GM19438 (cell line): ENCODE results near the gene TMEM80.
"Not testable (repeated sequence)": the region's sequence is repeated elsewhere in the genome, so short reads cannot be mapped to it uniquely, and the experiment has no call there.

Experiments
- ATAC-seq: cut with Tn5 transposase; IDR thresholded peaks from one replicate; pipeline ENCODE4 v1.9.1; 2021; ENCODE audit warnings: low read depth; ENCODE audit not compliant: unreplicated experiment

Gene TMEM80

DNA sequence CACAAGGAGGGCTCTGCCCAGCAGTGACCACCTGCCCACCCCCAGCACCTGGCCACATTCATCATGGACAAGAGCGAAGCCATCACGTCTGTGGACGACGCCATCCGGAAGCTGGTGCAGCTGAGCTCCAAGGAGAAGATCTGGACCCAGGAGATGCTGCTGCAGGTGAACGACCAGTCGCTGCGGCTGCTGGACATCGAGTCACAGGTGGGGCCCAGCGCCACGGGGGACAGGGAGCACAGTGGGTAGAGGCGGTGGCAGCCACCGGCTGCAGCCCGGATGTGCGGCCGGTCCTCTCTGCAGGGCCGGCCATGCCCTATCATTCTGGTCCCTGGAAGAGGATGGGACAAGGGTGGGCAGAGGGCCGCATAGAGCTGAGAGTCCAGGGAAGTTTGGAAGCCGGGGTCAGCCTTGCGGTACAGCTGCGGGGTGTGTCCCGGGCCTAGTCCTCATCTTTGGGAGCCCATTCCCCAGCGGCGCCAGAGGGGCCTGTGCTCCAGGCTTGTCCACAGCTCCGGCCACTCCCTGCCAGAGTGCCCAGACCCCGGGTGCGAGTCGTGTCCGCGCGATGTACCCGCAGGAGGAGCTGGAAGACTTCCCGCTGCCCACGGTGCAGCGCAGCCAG is 24.5 kb downstream of the TMEM80 start:
- no peak for ATAC-seq

DNA sequence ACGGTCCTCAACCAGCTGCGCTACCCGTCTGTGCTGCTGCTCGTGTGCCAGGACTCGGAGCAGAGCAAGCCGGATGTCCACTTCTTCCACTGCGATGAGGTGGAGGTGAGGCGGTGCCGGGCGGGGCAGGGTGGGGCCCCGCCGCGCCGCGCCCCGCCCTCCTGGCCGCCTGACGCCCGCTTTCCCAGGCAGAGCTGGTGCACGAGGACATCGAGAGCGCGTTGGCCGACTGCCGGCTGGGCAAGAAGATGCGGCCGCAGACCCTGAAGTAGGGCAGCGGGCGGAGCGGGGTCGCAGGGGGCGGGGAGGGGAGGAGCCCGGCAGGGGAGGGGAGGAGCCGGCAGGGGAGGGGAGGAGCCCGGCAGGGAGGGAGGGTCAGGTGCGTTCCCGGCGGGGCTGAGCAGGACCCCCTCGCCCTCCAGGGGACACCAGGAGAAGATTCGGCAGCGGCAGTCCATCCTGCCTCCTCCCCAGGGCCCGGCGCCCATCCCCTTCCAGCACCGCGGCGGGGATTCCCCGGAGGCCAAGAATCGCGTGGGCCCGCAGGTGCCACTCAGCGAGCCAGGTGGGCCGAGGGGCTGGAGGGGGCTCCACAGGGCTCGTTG is 25.1 kb downstream of the TMEM80 start:
- ATAC-seq = no peak

DNA sequence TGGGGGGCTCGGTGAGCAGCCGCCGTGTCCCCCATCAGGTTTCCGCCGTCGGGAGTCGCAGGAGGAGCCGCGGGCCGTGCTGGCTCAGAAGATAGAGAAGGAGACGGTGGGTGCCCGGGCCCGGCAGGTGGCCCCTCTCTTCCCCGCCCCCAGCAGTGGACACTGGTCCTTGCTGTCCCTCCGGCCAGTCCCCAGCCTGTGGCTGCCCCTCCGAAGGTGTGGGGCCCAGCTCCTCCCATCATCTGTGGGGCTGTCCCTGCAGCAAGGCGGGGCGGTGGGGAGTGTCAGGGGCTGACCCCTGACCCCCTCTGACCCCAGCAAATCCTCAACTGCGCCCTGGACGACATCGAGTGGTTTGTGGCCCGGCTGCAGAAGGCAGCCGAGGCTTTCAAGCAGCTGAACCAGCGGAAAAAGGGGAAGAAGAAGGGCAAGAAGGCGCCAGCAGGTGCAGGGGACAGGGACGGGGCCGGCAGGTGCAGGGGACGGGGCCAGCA is 25.7 kb downstream of the TMEM80 start:
- no peak for ATAC-seq

DNA sequence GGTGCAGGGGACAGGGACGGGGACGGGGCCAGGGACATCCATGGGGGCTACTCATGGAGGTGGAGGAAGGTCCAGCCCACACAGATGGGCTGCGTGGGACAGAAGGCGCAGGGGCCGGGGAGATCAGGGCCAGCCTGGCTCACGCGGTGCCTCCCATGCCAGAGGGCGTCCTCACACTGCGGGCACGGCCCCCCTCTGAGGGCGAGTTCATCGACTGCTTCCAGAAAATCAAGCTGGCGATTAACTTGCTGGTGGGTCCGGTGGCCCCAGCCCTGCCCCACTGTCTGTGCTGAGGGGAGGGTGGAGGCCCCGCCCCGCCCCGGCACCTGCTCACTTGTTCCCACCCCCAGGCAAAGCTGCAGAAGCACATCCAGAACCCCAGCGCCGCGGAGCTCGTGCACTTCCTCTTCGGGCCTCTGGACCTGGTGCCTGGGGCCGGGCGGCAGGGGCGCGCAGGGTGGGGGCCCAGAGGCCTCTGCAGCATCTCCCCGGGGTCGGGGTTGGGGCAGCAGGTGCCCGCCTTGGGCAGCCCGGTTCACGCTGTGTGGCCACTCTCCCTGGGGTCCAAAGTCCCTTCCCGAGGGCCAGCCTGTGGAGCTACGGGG is 26.2 kb downstream of the TMEM80 start:
- no peak for ATAC-seq

DNA sequence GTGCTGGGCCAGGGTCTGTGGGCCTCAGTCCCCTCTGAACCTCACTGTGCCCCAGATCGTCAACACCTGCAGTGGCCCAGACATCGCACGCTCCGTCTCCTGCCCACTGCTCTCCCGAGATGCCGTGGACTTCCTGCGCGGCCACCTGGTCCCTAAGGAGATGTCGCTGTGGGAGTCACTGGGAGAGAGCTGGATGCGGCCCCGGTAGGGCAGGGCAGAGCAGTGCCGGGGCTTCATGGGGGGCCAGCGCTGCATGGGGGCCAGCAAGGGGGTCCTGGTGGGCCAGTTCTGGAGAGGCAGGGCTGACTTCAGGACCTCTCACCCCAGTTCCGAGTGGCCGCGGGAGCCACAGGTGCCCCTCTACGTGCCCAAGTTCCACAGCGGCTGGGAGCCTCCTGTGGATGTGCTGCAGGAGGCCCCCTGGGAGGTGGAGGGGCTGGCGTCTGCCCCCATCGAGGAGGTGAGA is 26.8 kb downstream of the TMEM80 start:
- no peak for ATAC-seq

DNA sequence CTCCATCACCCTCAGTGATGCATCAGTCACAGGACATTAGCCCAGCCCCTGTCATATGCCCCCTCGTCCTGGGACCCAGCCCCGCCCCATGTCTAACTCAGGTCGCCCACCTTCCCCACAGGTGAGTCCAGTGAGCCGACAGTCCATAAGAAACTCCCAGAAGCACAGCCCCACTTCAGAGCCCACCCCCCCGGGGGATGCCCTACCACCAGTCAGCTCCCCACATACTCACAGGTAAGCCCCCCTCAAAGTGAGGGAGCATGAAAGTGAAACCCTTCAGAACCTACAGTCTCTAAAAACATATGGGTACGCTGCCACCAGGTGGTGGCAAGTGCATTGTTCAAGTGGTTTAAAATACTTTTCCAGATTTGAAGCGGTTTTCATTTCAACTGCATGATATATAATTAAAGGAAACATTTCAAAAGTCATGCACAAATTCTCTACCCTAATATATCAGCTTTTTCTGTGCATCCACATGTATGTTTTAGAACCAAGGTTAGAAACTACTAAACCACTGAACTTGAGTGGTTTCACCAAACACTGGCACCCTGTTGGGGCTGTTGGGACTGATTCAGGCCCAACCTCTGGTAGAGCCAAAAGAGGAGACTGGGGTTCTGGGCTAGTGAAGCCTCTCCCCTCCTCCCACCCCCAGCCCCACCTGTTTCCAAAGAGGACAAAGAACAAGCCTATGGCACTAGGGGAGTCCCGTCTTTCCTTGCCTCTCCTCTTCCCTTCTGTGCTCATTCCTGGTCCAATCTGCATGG is 27.7 kb downstream of the TMEM80 start:
- ATAC-seq = no peak

DNA sequence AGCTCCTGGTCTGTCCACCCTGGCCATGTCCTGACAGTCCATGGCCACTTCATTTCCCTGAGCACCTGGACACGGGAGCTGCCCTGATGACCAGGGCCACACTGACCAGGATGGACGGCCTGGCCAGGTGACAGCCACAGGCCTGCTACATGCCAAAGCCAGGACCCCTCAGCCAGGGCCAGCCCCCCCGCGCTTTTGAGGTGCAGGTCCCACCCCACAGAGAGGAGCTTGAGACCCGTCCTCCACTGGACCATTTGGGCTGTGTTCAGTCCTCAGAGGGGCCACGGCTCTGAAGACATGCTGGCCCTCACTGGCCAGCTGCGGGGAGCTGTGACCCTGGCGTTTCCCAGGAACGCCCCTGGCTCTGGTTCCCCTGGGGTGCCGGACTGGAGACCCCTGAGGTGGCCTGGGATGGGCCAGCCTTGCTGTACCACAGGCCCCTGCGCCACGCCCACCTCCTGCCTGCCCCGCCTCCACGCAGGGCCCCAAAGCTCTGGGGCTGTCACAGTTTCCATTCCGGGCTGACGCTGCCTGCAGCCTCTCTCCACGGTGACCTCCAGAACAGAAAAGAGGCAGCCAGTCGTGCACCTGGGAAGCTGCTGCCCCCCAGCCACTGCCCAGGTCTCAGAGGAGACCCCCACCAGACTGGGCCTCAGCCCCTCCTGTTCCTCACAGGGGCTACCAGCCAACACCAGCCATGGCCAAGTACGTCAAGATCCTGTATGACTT is 28.6 kb downstream of the TMEM80 start:
- ATAC-seq = no peak

DNA sequence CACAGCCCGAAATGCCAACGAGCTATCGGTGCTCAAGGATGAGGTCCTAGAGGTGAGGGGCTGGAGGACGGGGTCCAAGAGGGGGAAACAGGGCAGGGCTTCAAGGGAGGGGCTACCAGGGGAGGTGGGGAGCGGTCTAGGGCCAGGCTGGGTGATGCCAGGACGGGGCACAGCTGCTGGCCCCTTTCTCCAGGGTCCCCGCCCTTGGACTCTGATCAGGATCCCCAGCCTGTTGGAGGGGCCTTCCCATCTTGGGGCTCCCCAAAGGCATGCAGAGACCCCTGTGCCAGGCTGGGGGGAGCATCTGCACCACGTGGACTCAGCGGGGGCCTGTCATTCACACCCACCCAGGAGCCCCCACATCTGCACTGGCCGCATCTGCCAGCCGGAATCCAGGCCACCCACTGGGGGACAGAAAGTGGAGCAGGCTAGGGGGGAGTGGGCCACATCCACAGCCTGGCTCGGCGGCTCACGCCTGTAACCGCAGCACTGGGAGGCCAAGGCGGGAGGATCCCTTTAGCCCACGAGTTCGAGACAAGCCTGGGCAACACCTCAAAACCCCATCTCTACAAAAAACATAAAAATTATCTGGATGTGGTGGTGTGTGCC is 29.3 kb downstream of the TMEM80 start:
- no peak for ATAC-seq

DNA sequence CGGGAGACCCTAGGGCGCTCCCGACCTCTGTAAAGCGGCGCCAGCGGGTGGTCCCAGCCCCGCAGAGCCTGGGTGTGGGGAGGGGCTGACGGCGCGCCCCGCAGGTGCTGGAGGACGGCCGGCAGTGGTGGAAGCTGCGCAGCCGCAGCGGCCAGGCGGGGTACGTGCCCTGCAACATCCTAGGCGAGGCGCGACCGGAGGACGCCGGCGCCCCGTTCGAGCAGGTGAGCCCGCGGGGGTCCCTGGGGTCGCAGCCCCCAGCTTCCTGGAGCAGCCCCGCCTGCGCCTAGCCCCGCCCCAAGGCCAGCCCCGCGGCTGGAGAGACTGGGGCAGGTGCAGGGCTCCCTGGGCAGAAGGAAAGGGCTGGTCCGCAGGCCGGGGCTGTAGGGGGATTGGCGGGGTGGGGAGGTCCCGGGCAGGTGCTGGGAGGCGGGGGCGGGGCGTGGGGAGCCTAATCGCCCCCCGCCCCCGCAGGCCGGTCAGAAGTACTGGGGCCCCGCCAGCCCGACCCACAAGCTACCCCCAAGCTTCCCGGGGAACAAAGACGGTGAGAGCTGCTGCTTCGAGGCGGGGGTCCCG is 30.1 kb downstream of the TMEM80 start:
- ATAC-seq = no peak

DNA sequence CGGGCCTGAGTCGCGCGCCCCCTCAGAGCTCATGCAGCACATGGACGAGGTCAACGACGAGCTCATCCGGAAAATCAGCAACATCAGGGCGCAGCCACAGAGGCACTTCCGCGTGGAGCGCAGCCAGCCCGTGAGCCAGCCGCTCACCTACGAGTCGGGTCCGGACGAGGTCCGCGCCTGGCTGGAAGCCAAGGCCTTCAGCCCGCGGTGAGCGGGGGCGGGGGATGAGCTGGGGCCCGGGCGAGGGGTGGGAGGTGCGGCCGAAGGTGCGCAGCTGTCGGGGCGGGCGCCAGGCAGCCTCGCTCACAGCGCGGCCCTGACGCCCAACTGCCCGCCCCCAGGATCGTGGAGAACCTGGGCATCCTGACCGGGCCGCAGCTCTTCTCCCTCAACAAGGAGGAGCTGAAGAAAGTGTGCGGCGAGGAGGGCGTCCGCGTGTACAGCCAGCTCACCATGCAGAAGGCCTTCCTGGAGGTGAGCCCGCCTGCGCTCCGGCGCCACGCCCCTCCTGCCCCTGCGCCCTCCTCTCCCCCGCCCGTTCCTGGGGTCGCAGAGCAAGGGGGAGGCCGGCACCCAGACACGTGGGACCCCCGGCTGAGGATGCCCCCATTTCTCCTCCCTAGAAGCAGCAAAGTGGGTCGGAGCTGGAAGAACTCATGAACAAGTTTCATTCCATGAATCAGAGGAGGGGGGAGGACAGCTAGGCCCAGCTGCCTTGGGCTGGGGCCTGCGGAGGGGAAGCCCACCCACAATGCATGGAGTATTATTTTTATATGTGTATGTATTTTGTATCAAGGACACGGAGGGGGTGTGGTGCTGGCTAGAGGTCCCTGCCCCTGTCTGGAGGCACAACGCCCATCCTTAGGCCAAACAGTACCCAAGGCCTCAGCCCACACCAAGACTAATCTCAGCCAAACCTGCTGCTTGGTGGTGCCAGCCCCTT is 30.9 kb downstream of the TMEM80 start:
- no peak for ATAC-seq

DNA sequence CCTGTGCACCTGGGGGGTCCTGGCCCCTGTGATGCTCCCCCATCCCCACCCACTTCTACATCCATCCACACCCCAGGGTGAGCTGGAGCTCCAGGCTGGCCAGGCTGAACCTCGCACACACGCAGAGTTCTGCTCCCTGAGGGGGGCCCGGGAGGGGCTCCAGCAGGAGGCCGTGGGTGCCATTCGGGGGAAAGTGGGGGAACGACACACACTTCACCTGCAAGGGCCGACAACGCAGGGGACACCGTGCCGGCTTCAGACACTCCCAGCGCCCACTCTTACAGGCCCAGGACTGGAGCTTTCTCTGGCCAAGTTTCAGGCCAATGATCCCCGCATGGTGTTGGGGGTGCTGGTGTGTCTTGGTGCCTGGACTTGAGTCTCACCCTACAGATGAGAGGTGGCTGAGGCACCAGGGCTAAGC is 31.7 kb downstream of the TMEM80 start:
- ATAC-seq = no peak

DNA sequence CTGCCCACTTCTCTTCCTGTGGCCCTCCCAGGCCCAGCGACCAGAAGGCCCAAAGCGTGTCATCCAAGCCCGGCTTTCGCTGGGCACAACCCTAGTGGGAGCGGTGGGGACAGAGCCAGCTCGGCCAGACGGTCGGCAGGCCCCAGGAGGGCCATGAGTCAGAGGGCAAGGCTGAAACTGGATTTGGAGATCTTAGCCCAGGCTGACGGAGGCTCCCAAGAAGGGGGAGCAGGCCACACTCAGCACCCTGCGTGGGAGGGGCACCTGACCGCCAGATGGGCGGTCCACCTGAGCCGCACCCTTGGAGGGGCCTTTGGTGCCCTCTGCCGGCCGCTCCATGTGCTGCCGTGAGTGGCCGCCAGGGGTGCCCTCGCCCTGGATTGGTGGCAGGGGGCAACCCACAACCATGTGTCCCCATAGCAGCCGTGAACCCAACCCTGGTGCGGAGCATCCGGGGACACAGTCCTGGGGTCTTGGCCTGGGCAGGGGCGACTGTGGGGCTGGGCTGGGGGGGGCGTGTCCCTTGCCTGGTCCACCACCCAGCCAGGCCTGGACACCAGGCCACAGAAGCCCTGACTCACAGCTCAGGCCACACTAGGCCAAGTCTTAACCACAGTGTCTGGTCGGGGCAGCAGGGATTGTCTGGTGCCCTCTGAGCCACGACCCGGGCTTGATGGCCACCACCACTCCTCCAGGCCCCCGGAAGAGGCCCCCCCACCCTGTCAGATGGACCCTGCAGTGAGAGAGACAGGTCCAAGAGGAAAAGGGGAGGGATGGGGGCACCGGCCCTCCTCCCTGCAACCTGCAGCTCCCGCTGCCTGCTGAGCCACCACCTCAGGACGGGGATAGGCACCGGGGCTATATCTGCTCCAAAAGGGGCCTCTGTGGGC is 32.5 kb downstream of the TMEM80 start:
- no peak for ATAC-seq

DNA sequence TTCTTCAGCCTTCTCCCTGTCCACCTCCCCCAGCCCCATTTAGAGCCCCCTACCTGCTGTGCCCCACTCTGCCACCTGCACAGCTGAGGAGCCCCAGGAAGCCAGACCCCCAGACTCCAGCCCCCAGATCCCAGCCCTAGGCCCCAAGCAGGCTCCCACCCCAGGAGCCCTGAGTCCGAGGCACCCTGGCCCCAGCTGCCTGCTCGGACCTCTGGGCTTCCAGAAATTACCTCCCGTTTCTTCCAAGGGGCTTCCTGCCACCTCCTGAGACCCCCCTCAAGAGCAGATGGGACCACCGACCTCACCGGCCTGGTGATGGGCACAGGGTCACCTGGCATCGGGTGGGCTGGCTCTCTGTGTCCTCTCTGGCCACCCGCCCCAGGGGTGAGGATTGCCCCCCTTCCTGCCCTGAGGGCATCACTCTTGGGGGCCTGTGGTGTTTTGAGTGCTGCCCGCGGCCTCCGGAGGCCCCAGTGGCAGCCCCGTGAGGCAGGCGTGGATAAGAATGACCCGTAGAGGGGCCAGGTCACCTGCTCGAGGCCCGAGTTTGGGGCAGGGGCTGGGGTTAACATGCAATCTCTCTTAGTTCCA is 33.4 kb downstream of the TMEM80 start:
- no peak for ATAC-seq

DNA sequence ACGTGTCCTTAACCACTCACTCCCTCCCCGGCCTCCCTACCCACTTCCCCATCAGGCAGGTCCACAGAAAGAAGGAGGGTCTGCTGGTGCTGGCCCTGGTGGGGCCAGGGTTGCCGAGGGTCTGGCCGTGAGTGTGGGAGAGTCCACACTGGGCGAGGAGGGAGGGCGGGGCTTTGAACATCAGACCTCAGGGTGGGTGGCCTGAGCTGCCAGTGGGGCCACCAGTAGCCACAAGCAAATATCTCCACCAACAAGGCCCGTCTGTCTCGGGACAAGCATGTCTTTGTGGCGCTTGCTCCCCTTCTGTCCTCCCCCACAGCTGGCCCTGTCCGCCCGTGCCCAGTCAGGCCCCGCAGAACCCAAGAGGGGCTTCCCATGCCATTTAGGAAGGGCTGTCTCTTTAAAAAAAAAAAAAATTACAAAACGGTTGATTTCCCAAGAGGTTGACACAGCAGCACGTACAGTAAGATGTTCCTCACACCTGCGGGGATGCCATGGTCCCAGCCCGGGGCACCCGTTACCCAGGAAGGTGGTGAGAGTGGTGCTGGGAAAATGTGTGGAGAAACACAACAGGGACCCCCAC is 34.0 kb downstream of the TMEM80 start:
- no peak for ATAC-seq

DNA sequence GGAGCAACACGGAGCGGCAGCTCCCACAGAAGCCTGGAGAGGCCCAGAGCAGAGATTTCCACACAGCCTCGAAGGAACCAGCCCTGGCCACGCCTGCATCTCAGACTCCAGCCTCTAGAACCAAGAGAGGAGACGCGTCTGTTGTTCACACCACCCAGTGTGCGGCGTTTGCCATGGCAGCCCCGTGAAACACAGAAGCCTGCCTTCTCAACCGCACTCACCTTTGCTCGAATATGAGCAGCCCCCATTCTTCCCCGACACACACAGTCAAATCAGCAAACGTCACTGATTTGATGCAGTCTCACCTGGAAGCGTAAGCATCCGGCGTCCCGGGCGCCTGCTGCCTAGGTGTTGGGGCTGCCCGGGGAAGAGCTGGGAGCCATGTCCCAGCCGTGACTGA is 37.5 kb downstream of the TMEM80 start:
- no peak for ATAC-seq

DNA sequence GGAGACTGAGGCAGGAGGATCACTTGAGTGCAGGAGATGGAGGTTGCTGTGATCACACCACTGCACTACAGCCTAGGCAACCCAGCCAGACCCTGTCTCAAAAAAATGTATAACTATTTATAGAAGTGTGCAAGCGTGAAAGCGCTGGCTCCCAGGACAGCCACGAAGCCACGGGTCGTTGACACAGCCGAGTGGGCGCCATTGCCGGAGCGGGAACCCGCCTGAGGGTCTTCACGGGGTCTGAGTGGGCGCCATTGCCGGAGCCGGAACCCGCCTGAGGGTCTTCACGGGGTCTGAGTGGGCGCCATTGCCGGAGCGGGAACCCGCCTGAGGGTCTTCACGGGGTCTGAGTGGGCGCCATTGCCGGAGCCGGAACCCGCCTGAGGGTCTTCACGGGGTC is 38.9 kb downstream of the TMEM80 start:
- ATAC-seq = not testable (repeated sequence)

DNA sequence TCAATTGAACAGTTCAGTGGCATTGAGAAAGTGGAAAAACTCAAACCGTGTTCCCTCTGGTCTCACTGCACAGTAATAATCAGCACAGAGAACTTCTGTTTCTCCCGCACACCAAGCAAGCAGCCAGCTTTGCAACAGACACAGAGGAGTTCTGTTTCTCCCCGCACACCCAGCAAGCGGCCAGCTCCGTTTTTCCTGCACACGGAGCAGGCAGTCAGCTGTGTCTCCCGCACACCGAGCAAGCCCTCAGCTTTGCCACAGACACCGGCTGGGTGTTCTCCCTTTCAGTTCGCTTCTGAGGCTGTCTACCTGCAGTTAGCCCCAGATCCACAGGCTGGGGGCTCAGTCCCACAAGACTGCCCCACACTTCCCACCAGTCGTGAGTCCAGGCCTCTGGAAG is 41.8 kb downstream of the TMEM80 start:
- ATAC-seq = no peak
